Epithelial cell of alveolus of lung (primary cell): Measurements from ENCODE around the gene C11orf97. TPM values are rescaled to one million over a fixed set of nuclear protein-coding genes. Genes with fewer than 3 reads are reported as not detected.

Experiments
- total RNA-seq: library from RNA; depleted of rRNA; stranded (reverse); fragments of >200 nt; gene quantifications from 2 replicates; pipeline ENCODE4 v1.2.1, GENCODE V29; 2015

C11orf97 gene, protein sequence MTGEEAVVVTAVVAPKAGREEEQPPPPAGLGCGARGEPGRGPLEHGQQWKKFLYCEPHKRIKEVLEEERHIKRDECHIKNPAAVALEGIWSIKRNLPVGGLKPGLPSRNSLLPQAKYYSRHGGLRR
- total RNA-seq, result not detected in 2 replicates

DNA sequence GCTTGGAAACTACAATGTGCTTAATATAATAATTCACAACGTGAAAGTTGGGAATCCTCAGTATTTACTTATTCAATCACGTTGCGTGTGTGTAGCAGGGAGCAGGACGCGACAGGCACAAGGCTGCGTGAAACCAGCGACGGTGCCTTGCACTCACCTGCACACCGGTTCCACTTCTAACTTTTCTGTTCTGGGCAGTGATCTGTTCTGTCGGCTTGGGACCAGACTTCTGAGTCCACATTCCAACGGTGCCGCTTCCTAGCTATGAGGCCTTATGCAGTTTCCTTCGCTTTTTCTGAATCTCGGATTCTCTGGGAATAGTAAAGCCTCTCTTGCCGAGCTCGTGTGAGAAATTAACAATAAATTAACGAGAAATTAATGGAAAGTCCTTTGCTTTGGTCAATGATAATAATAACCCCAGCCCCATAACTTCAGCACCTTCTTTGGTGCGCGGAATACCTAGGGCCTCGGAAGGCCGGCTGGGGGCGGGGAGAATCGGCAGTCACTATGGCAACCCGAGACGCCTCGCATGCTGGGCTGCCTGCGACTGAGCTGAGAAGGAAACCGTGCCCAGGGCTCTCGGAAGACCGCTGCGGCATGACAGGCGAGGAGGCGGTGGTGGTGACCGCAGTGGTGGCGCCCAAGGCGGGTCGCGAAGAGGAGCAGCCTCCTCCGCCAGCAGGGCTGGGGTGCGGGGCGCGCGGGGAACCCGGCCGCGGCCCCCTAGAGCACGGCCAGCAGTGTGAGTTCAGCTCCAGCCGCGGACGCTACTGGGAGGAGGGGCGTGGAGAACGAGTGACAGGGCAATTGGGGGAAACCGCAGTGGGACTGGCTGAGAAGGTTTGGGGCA is at the start of gene C11orf97:
C11orf97 (plus strand) TSS at position 530 of the 850 bp plus-strand sequence; CDS start at position 598, 68 bp downstream.

DNA sequence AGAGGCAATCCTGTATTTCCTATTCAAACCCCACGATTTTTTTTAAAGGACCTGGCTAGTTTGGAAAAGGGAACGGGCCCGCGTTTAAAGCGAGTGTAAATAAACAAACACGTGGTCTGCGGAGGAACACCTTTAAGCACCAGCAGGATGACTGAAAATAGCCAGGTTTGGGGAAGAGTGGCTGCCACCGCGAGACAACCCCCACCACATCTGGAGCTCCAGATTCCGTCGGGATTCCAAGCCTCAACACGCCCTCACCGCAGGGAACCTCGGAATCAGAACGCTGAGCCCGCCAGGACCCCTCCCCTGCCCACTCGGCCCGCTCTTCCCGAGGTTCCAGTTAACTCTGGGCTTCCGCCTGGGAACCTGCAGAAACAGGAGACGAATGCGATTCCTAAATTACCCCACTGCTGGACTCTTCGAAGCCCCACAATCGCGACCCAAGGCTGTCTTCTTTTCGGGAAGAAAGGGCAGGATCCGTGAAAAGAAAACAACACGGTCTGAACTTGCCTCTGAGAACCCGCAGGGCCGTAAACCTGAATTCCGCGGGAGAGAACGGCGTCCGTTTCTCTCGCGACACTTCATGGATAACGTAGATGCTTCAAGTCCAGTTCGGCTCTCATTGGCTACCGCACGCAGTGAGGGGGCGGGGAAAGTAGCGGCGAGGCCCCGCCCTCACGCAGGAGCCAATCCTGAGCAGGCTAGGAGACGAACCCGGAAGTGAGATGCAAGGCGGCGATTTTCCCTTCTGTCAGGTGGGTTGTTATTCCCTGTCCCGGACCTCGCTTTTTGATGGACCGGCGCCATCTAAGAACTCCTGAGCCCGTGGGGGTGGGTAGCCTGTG is 18.8 kb upstream of the C11orf97 start, which contains the start of the genes ANKRD49 and MRE11:
ANKRD49 (plus strand) TSS at position 704 of the 845 bp plus-strand sequence. CDS start 2,710 bp downstream, outside the sequence.
MRE11 (minus strand) TSS at position 564 of the 845 bp plus-strand sequence. CDS start 1,043 bp downstream, outside the sequence.

DNA sequence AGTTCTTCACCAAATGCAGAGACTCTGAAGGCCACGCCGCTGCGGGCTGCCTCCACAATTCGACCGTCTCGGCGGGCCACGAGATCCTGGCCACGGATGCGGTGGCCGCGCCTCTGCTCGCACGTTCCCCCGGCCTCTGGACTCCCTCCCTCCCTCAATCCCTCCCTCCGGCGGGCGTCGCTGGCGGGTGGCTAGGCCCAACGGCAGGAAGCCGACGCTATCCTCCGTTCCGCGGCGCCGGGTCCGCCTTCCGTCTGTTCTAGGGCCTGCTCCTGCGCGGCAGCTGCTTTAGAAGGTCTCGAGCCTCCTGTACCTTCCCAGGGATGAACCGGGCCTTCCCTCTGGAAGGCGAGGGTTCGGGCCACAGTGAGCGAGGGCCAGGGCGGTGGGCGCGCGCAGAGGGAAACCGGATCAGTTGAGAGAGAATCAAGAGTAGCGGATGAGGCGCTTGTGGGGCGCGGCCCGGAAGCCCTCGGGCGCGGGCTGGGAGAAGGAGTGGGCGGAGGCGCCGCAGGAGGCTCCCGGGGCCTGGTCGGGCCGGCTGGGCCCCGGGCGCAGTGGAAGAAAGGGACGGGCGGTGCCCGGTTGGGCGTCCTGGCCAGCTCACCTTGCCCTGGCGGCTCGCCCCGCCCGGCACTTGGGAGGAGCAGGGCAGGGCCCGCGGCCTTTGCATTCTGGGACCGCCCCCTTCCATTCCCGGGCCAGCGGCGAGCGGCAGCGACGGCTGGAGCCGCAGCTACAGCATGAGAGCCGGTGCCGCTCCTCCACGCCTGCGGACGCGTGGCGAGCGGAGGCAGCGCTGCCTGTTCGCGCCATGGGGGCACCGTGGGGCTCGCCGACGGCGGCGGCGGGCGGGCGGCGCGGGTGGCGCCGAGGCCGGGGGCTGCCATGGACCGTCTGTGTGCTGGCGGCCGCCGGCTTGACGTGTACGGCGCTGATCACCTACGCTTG is 31.7 kb downstream of the C11orf97 start, which contains the start of gene FUT4:
FUT4 (plus strand) TSS at position 227 of the 951 bp plus-strand sequence; CDS start at position 440, 213 bp downstream.

DNA sequence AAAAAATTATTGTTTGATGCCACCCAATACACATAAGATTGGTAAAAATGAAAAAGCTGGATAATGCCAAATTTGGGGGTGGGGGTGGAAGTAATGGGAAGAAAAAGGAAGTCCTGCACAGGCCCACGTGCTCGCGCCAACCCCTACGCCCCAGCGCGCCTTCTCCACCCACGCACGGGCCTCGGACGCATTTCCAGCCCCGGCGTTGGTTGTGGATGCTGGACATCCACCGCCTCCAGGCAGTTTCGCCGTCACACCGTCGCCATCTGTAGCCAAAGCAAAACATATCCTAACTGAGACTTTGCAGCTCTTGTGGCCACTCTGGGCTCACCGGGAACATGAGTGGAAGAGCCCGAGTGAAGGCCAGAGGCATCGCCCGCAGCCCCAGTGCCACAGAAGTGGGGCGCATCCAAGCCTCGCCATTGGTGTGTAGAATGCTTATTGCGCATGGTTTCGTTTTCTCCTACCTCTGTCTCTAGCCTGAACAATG is 55.0 kb downstream of the C11orf97 start, which contains the start of gene PIWIL4:
PIWIL4 (plus strand) TSS at position 188 of the 490 bp plus-strand sequence; CDS start at position 339, 151 bp downstream.

Other genes starting within 250 kb of the C11orf97 start
- not detected in 2 replicates for gene IZUMO1R, start 207.9 kb upstream of the C11orf97 start, total RNA-seq
- gene GPR83, start 111.0 kb upstream of the C11orf97 start, total RNA-seq, result under 0.01 TPM in 1 of 2 replicates, not detected in the other
- 8.5 and 9.2 TPM in 2 replicates for gene MRE11, start 18.6 kb upstream of the C11orf97 start, total RNA-seq
- 6.3 and 13.3 TPM in 2 replicates for gene ANKRD49, start 18.5 kb upstream of the C11orf97 start, total RNA-seq
- 3.8 and 7.8 TPM in 2 replicates for gene FUT4, start 31.5 kb downstream of the C11orf97 start, total RNA-seq
- gene PIWIL4, start 54.9 kb downstream of the C11orf97 start, total RNA-seq, result 0.26 and 1.4 TPM in 2 replicates